ENCODE data around the gene NAA38. TPM values are rescaled to one million over a fixed set of nuclear protein-coding genes. Genes with fewer than 3 reads are reported as not detected.

NAA38 gene
- total RNA-seq: 61.6 and 106 TPM in 2 replicates

GRCh38 chr17:7856811-7857712 is at the start of gene NAA38:
NAA38 (minus strand) TSS chr17:7857559; CDS start chr17:7857463, 96 bp downstream.

GRCh38 chr17:7888184-7888920 is 31.0 kb upstream of the NAA38 start, which contains the start of gene CHD3:
CHD3 (plus strand) TSS chr17:7888789; CDS start chr17:7889001, 212 bp downstream.

GRCh38 chr17:7857713-7858521 is 558 bp upstream of the NAA38 start, which contains the start of gene CYB5D1:
CYB5D1 (plus strand) TSS chr17:7858003; CDS start chr17:7858135, 132 bp downstream.

GRCh38 chr17:7854851-7855659 is 2.3 kb downstream of the NAA38 start, which contains the start of gene TMEM88:
TMEM88 (plus strand) TSS chr17:7855066; CDS start chr17:7855075, 9 bp downstream.

GRCh38 chr17:7833795-7834541 is 23.4 kb downstream of the NAA38 start, which contains the start of gene KDM6B:
KDM6B (plus strand) TSS chr17:7834217; CDS start chr17:7845555, 11,338 bp downstream.

Small RNA genes lying within 50 kb of the gene (small RNA-seq; reads per million reads assigned to genes)
- gene SCARNA21: 3.0 reads per million, percentile 87 among the genes with 10 or more reads in this experiment

Other genes with a start within 250 kb of the NAA38 start
- 27.6 and 35.8 TPM in 2 replicates for gene FXR2, start 242.7 kb downstream of the NAA38 start, total RNA-seq
- 19.2 and 20.9 TPM in 2 replicates for gene SAT2, start 229.7 kb downstream of the NAA38 start, total RNA-seq
- 0.37 and 0.39 TPM in 2 replicates for gene SHBG, start 227.4 kb downstream of the NAA38 start, total RNA-seq
- not detected in 2 replicates for gene ATP1B2, start 206.6 kb downstream of the NAA38 start, total RNA-seq
- 30.9 and 46.9 TPM in 2 replicates for gene TP53, start 170.1 kb downstream of the NAA38 start, total RNA-seq
- 8.1 and 10.2 TPM in 2 replicates for gene WRAP53, start 169.1 kb downstream of the NAA38 start, total RNA-seq
- gene EFNB3, start 152.4 kb downstream of the NAA38 start, total RNA-seq: 0.37 and 0.59 TPM in 2 replicates
- 0.37 and 0.39 TPM in 2 replicates for gene DNAH2, start 139.8 kb downstream of the NAA38 start, total RNA-seq
- 3.3 and 5.1 TPM in 2 replicates for gene KDM6B, start 23.3 kb downstream of the NAA38 start, total RNA-seq
- gene TMEM88, start 2.5 kb downstream of the NAA38 start, total RNA-seq: 0.20 TPM in 1 of 2 replicates, not detected in the other
- 8.8 and 11.5 TPM in 2 replicates for gene CYB5D1, start 444 bp upstream of the NAA38 start, total RNA-seq
- gene CHD3, start 31.2 kb upstream of the NAA38 start, total RNA-seq: 58.1 and 58.4 TPM in 2 replicates
- gene RNF227, start 58.7 kb upstream of the NAA38 start, total RNA-seq: 1.1 and 2.2 TPM in 2 replicates
- under 0.01 and 0.98 TPM in 2 replicates for gene KCNAB3, start 72.3 kb upstream of the NAA38 start, total RNA-seq
- 27.2 and 38.6 TPM in 2 replicates for gene TRAPPC1, start 74.4 kb upstream of the NAA38 start, total RNA-seq
- 21.7 and 28.5 TPM in 2 replicates for gene CNTROB, start 74.6 kb upstream of the NAA38 start, total RNA-seq
- under 0.01 TPM in 1 of 2 replicates, not detected in the other for gene GUCY2D, start 145.1 kb upstream of the NAA38 start, total RNA-seq
- 0.20 and 1.8 TPM in 2 replicates for gene ALOX15B, start 181.5 kb upstream of the NAA38 start, total RNA-seq
- gene ALOX12B, start 230.2 kb upstream of the NAA38 start, total RNA-seq: 0.73 TPM in 1 of 2 replicates, not detected in the other

Data from subcutaneous preadipocyte (primary cell).